ENCODE data around the gene BACE1.

Gene BACE1

DNA sequence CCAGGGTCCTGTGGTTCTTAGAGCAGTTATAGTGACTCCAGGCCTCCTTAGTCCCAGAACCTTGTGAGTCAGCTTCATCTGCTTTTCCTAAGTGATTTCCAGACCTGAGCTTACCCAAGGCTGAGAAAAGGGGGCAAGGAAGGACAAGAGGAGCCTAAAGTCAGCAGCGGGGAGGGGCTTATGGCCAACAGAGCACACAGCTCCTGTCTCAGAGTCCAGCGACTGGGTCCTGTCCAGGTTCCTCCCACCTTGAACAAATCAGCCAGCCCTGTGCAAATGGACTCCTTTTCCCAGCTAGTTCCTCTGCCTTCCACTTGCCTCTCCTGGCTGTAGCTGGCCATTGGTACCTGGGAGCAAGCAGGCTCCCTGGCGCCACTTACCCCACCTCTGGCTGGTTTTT lies 10.9 kb downstream of the BACE1 start:
- no peak for DNase-seq

- no peak for DNase-seq
Measured at GRCh38 chr11:117303646-117304315, 12.3 kb downstream of the BACE1 start.

GRCh38 chr11:117303101-117303500 lies 13.0 kb downstream of the BACE1 start:
- DNase-seq: no peak

DNA sequence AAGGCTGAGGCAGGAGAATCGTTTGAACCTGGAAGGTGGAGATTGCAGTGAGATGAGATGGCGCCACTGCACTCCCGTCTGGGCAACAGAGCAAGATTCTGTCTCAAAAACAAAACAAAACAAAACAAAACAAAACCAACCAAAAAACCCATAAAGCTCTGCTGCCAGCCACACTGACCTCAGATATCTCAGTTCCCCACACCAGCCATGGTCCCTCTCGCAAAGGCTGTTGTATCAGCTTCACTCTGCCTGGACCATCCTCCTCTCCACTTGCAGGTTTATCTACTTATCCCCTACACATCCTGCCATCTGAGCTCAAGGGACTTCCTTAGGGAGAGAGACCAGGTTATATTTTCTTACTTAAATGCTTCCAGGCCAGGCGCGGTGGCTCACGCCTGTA lies 13.8 kb downstream of the BACE1 start:
- no peak for DNase-seq

DNA sequence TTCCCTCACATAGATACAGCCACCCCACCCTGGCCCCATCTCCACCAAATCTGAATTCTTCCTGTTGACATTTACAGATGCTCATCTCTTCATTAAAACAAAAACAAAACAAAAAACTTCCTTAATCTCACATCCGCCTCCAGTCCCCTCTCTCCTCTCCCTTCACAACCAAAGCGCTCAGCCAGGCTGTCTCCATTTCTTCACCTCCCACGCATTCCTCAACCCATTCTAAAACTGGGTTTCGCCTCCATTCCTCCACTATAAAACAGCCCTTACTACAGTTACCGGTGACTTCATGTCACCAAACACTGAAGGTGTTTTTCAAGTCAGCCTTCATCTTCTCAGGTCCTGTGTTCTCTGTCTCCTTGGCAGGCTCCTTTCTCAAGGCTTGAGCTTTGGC lies 15.3 kb downstream of the BACE1 start:
- DNase-seq: no peak

GRCh38 chr11:117300283-117300663 lies 15.8 kb downstream of the BACE1 start:
- no peak for DNase-seq

DNA sequence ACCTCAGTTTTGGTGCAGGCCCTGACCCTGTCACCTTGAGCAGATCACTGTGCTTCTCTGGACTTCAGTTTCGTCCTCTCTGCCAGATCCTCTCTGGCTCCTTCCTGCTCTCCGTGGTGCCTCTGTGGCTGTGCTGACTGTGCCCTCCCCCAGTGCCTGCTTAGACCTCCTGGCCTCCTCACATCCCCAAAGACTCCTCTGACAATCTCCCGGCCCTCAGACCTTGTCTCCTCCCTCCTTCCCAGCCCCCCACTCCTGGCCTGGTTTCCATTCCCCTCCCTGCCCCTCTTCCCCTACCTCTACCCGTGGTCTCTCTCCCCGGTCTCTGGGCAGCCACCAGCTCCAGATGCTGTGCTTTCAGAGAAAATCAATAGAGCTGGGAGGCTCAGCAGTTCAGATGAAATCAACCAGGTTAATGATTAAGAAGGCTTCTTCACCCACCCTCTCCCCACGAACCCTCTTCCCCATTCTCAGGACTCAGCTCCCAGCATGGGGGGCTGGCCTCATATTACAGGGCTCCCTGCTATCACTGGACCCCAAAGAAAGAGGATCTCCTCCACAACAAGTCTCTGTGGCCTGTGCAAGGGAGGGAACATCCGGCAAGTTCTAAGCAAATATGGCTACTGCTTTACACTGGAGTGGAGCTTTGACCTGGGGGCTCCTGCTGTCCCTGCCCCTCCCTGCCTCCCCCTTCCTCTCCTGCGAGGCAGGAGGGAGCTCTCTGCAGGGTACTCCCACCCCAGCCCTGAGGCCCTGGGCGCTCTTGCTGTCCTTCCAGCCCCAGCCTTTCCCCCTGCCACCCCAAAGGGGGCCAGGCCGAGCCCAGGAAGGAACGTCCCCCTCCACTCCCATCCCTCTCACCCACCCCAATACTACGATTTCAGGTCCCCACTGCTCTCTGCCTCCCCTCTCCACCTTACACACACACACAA lies 16.4 kb downstream of the BACE1 start:
- no peak for DNase-seq

DNA sequence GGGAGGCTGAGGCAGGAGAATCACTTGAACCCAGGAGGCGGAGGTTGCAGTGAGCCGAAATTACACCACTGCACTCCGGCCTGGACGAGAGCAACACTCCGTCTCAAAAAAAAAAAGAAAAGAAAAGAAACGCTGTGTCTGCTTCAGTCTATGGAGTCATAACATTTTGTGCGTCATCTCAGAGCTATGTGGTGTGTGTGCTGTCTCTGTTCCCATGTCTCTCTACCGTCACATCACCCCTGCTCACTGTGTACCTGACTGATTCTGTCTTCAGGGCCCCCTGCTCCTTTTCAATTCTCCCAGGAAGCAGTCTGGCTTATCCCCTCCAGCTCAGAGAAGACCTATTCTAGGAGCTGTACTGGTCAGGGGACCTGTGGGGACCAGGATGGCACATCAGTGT lies 17.9 kb downstream of the BACE1 start:
- DNase-seq: no peak

- DNase-seq: no peak
Measured at GRCh38 chr11:117296881-117297280, 19.2 kb downstream of the BACE1 start.

DNA sequence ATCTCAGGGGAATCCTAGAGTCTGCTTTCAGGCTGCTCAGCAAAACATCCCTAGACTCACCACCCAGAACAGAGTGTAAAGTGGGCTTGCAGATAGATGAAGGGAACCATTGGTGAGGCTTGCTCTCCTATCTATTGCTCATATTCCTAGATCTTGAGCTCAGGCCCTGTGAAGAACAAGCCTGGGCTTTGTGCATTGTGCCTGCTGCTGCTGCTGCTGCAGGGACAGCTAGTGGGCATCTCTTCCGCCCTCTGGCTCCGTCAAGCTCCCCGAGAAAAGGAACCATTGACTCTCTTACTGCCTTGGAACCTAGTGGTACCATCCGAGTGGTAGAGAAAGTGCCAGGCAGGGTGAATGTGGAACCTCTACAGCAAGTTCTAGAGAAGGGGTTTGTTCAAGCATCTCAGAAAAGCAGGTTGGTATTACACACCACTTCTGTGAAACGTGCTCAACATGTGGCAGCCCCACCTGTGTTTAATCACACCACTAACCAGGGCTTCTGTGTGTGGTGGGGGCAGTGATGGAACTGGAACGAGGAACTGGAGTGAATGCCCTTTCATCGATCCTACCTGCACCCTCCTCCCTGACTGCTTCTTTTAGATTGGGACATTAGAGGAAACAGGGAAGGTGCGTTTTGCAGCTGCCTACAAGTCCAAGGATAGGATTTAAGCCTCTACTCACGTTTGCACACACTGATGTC lies 20.5 kb downstream of the BACE1 start:
- no peak for DNase-seq

- no peak for DNase-seq
Measured at GRCh38 chr11:117292616-117293015, 23.4 kb downstream of the BACE1 start.

GRCh38 chr11:117290809-117291396 lies 25.2 kb downstream of the BACE1 start, which contains the start of gene BACE1-AS:
Gene BACE1-AS (plus strand): TSS chr11:117291346.
- no peak for DNase-seq

DNA sequence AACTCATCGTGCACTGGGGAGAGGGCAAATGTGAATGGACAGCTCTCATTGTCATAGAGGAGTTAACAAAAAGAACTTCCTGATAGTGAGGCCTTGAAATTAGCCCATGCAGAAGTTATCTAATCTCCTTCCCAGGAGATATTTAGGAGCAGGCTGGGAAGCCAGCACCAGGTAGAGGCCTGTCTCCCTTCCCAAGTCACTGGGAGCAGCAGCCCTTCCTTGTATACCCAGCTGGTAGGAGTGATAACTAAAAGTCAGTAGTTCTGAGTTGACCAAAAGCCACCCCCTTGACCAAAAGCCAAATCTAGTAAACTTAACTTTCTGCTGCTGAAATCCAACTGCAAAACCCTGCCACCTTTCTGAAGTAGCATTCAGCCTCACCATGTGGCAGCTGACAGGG lies 26.3 kb downstream of the BACE1 start:
- no peak for DNase-seq

DNA sequence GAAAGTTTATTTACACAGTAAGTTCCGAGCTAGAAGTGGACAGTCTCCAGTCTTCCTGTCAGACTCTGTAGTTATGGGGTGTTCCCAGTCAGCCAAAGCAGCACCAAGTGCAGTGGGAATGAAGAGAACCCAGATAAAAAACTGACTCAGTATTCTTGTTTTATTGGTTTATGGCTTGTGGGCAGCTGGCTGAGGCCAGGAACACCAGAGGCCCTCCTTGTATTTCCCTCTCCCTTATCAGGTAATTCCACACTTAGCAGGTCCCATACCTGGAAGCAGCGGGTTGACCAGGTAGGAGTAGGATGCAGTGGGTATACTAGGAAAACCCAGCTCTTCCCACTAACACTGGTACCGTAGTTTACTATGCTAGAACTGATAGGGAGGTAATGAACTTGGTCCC lies 28.4 kb downstream of the BACE1 start:
- DNase-seq: no peak

DNA sequence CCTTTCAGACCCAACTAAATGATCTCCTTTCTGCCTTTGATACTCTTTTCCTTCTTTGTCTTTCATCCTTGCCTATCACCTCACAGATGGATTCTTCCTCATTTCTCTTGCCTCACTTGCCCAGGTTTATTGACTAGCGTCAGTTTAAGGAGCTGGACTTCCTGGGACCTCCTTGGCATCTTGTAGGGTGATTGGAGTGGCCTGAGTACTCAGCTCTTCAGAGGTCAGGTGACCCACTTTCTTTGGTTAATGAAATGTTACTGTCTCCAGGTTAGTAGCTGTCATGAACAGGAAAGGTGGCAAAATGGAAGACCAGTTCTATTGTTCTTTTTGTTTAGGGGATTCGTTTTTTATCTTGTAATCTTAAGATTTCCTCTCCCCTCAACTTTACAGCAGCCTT lies 29.5 kb downstream of the BACE1 start:
- no peak for DNase-seq

DNA sequence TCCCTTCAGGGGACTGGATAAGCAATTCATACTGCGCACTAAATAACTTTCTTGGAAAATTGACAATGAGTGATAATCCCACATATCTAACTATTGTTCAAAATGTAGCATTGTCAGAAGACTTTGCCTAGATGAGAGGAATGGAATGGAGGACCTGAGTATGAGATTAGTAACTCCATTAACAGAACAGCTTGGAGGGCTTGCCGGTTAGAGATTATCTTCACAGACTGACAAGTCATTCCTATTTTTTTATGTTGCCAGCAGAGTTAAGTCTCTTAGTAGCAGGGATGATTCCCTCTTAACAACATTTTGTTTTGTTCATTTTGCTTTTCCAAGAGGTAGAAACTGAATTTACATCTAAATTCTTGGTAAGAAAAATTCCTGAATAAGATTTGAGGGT lies 32.0 kb downstream of the BACE1 start:
- DNase-seq: no peak

DNA sequence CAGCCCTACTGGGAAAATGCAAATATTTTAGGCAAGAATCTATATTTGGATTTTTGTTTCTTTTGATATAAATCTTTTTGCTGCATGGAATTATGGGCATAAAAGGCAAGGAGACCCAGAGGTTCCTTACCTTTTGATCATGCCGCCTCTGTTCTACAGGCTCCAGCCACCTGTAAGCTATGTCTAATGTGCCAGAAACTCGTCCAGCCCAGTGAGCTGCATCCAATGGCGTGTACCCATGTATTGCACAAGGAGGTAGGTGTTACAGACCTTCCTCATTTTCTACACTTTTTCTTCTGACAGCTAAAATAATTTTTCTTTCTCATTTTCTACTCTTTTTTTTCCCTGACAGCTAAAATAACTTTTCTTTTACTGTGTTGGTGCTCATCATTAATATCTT lies 33.1 kb downstream of the BACE1 start:
- no peak for DNase-seq

DNA sequence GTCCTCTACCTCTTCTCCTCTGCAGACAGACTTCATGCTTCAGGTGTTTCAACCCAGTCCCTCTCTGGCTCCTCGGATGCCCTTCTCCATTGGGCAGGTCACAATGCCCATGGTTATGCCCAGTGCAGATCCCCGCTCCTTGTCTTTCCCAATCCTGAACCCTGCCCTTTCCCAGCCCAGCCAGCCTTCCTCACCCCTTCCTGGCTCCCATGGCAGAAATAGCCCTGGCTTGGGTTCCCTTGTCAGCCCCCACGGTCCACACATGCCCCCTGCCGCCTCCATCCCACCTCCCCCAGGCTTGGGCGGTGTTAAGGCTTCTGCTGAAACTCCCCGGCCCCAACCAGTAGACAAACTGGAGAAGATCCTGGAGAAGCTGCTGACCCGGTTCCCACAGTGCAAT lies 34.2 kb downstream of the BACE1 start:
- DNase-seq: no peak

DNA sequence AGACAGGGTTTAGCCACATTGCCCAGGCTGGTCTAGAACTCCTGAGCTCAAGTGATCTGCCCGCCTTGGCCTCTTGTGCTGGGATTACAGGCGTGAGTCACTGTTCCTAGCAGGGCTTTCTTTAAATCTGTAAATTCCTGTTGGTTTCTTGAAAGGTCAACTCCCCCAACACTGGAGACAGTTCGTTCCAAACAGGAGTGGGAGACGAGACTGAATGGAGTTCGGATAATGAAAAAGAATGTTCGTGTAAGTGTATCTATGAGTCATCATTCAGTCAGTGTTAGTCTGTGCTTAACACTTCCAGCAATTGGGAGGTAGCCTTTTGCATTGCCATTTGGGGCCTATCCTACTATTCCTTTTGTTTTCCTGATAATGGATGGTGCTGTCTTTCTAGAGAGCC lies 34.9 kb downstream of the BACE1 start:
- no peak for DNase-seq

- DNase-seq: no peak
Measured at GRCh38 chr11:117279711-117280376, 36.2 kb downstream of the BACE1 start.

GRCh38 chr11:117278347-117278746 lies 37.7 kb downstream of the BACE1 start:
- DNase-seq: no peak

GRCh38 chr11:117273550-117274289 lies 42.3 kb downstream of the BACE1 start:
- DNase-seq: no peak
